Non-pigmented ciliary epithelial cell (primary cell): ENCODE results near the gene ADGRL3.

Experiments
- DNase-seq: peaks from one replicate; pipeline ENCODE4 v3.0.0-alpha.2; 2010; ENCODE audit warnings: low read depth

Gene ADGRL3

GRCh38 chr4:61277785-61278760 lies 77.9 kb downstream of the ADGRL3 start:
- no peak for DNase-seq

GRCh38 chr4:61292322-61292721 lies 92.2 kb downstream of the ADGRL3 start:
- DNase-seq, result no peak

- no peak for DNase-seq
Observed at GRCh38 chr4:61293707-61294400, 93.7 kb downstream of the ADGRL3 start.

- DNase-seq, result no peak
Observed at GRCh38 chr4:61294936-61295335, 94.8 kb downstream of the ADGRL3 start.

- no peak for DNase-seq
Observed at GRCh38 chr4:61296144-61296543, 96.0 kb downstream of the ADGRL3 start.

- no peak for DNase-seq
Observed at GRCh38 chr4:61298178-61298740, 98.1 kb downstream of the ADGRL3 start.

GRCh38 chr4:61299316-61299715 lies 99.2 kb downstream of the ADGRL3 start:
- no peak for DNase-seq

GRCh38 chr4:61300266-61300844 lies 100.2 kb downstream of the ADGRL3 start:
- no peak for DNase-seq

GRCh38 chr4:61301271-61301670 lies 101.1 kb downstream of the ADGRL3 start:
- DNase-seq, result no peak

GRCh38 chr4:61308033-61308432 lies 107.9 kb downstream of the ADGRL3 start:
- DNase-seq, result no peak

- DNase-seq, result no peak
Observed at GRCh38 chr4:61309616-61310015, 109.5 kb downstream of the ADGRL3 start.

- no peak for DNase-seq
Observed at GRCh38 chr4:61312526-61312925, 112.4 kb downstream of the ADGRL3 start.

- DNase-seq, result no peak
Observed at GRCh38 chr4:61318431-61318830, 118.3 kb downstream of the ADGRL3 start.

- DNase-seq, result no peak
Observed at GRCh38 chr4:61319156-61319555, 119.0 kb downstream of the ADGRL3 start.

- DNase-seq, result no peak
Observed at GRCh38 chr4:61320154-61320553, 120.0 kb downstream of the ADGRL3 start.

GRCh38 chr4:61320631-61321030 lies 120.5 kb downstream of the ADGRL3 start:
- no peak for DNase-seq

- DNase-seq, result no peak
Observed at GRCh38 chr4:61332693-61333092, 132.6 kb downstream of the ADGRL3 start.

GRCh38 chr4:61333490-61333889 lies 133.4 kb downstream of the ADGRL3 start:
- DNase-seq, result no peak

GRCh38 chr4:61335241-61335763 lies 135.2 kb downstream of the ADGRL3 start:
- no peak for DNase-seq

GRCh38 chr4:61336488-61336887 lies 136.4 kb downstream of the ADGRL3 start:
- no peak for DNase-seq

- no peak for DNase-seq
Observed at GRCh38 chr4:61336916-61337315, 136.8 kb downstream of the ADGRL3 start.

- no peak for DNase-seq
Observed at GRCh38 chr4:61342061-61342460, 141.9 kb downstream of the ADGRL3 start.
